Activated CD4-positive, alpha-beta T cell treated with anti-CD3 and anti-CD28 coated beads for 36 hours (primary cell): ENCODE results near the gene PDE4B. TPM values are rescaled to one million over a fixed set of nuclear protein-coding genes. Genes with fewer than 3 reads are reported as not detected.
A peak's percentile ranks its signal among the peaks of the same experiment; 100 is the strongest.

Experiments used
- ATAC-seq: fragments of 200-7000 bp; cut with Tn5 transposase; one replicate; pipeline ENCODE4 v1.10.0; 2021; ENCODE audit warnings: mild to moderate bottlenecking, moderate library complexity
- CTCF ChIA-PET: fragments of 350-600 bp; sonication (Branson Sonifier 250); formaldehyde crosslinking; loops from one replicate; lab custom pipeline; 2021; ENCODE audit warnings: antibody characterized with exemption; lab: Charles Lee
- POLR2A ChIA-PET: fragments of 350-600 bp; sonication (Branson Sonifier 250); formaldehyde crosslinking; loops from one replicate; lab custom pipeline; 2021; ENCODE audit warnings: antibody characterized with exemption, inconsistent platforms; lab: Charles Lee
- DNase-seq: peaks from one replicate; pipeline ENCODE4 v3.0.0-alpha.2; 2020
- H3K27ac Mint-ChIP-seq: one replicate; pipeline ENCODE4 v1.8.0; 2021; ENCODE audit warnings: mixed read lengths
- H3K27me3 Mint-ChIP-seq: one replicate; pipeline ENCODE4 v1.8.0; 2021; ENCODE audit warnings: mixed read lengths
- H3K36me3 Mint-ChIP-seq: one replicate; pipeline ENCODE4 v1.8.0; 2021; ENCODE audit warnings: low read depth, mixed read lengths
- H3K4me1 Mint-ChIP-seq: one replicate; pipeline ENCODE4 v1.8.0; 2021; ENCODE audit warnings: mixed read lengths
- H3K4me3 Mint-ChIP-seq: one replicate; pipeline ENCODE4 v1.8.0; 2021; ENCODE audit warnings: mild to moderate bottlenecking, moderate library complexity, mixed read lengths
- H3K9me3 Mint-ChIP-seq: one replicate; pipeline ENCODE4 v1.8.0; 2021; ENCODE audit warnings: low read depth, mixed read lengths
- intact Hi-C, 2 experiments: fragments of 100-400 bp; cut with DNase I in 1 of 2; cut with micrococcal nuclease in 1 of 2; formaldehyde crosslinking; loops; one replicate each; pipeline versions ENCODE4 v1.14.2 to v1.15.1; 2022 to 2024; cut with DNase I, micrococcal nuclease
- total RNA-seq, 2 experiments: library from RNA; stranded (reverse); gene quantifications; one replicate each; pipeline ENCODE4 v1.2.3, GENCODE V29; 2021

Gene PDE4B
- total RNA-seq, 2 experiments from 2014 or later, result 24.2 to 24.7 TPM

DNA sequence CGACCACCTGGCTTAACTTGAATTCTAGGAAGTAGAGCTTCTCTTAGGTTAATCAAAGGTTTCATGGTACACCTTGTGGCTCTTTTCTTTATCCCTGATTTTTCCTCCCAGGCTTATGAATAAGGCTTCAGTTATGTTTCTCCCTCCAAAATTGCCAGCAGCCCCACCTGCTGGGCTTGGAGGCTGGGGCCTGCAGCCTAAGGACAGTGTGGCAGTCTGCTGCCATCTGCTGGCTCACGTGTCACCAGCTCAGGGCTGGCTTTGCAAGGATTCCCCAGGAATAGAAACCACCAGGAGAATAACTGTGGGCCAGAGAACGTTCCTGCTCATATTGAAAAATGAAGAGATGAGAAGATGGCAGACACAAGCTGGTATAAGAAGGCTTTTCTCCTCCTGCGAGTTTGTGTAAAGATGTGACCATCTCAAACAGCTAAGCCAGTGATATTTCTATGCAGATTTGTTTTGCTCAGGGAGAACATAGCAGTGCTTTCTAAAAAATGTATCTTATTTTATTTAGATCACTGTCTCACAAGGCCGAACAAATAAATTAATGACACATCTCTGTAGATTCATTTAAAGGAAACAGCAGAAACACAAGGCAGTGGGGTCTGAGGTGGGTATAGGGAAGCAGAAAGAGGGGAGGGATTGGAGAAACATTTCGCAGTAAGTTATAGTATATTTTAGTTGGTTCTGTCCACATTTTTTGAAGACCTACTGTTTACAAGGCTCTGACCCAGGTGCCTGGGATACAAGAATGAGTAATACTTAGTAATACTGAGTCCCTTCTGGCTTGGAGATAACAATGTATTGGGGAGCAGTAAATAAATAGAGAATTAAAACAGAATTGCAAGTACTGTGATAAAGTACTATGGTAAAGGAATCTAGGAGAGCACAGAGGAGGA lies 450.2 kb downstream of the PDE4B start:
- intact Hi-C loops, result loop anchor here (1.0 to 10.0 kb wide), 14 partner anchors 12 to 848 kb away; partner anchors contain the start of genes LEPR (in 1 of the 2) and LEPROT (in 1 of the 2)
- Mint-ChIP-seq H3K36me3 (no peaks in the 10 kb centered on the region), H3K4me3 (no peak overlapping the region), H3K9me3 (no peaks in the 10 kb centered on the region), H3K27me3 (peaks cover 5% of the 10 kb centered on the region), H3K27ac (no peak overlapping the region), H3K4me1 (no peaks in the 10 kb centered on the region)
- ChIA-PET POLR2A (interaction anchor here (1.0 to 2.3 kb wide), 3 partner anchors 94 to 202 kb away, joined by 4 to 7 read pairs (median 7); no protein-coding TSS in a partner anchor), CTCF (interaction anchor here (0.6 to 21.5 kb wide), 65 partner anchors 8 to 544 kb away, joined by 3 to 359 read pairs (median 4); no protein-coding TSS in a partner anchor)
- peak; percentile 89 for DNase-seq
- ATAC-seq, result peak; percentile 41

DNA sequence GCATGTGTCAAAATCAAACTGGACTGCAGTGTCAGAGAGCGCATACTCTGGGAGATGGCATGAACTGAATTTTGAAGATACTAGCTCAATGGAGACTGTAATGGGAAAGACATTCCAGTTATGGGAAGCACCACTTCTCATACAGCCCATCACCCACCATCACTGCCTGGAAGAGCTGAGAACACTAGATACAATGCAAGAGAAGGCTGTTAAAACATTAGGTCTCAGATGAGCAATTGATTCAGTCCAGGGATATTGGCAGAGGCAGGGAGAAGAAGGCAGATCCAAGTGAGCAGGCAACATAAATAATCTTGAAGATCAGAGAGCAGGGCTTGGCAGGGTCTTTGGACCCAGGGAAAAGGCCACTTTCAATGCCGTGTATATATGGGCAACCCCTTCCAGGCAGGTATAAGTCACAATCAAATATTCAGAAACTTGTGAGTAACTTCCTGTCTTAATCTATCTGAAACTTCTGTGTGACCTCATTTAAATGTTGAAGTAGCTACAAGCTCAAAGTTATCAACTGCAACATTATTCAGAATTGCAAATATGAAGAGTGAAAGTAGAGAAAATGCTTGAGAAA lies 450.9 kb downstream of the PDE4B start:
- no peak overlapping the region for H3K4me3 Mint-ChIP-seq
- DNase-seq, result peak; percentile 54

DNA sequence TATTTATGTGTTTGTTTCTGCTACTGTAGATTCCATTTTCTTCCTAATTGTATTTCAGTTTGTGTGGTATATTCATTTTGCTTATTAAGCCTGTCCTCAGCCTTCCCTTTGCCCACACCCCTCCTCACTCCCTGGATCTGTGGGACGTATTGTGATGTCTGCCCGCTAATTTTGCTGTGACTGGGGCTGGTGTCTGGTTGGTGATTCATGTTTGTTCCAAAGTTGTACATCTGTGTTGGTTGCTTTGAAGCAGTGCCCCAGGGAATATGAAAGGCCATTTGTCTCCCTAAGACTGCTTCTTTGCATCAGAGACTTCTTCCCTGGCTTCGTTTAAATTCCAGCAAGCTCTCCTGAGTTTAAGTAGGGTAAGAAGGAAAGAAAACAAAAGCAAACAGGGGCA lies 451.7 kb downstream of the PDE4B start:
- POLR2A ChIA-PET, result interaction anchor here (0.7 to 2.1 kb wide), 3 partner anchors 32 to 432 kb away, joined by 3 to 7 read pairs (median 4); no protein-coding TSS in a partner anchor
- no peaks in the 10 kb centered on the region for H3K9me3 Mint-ChIP-seq
- no peak overlapping the region for H3K4me3 Mint-ChIP-seq
- no peaks in the 10 kb centered on the region for H3K36me3 Mint-ChIP-seq
- no peaks in the 10 kb centered on the region for H3K27me3 Mint-ChIP-seq
- DNase-seq (no peak), ATAC-seq (no peak)
- CTCF ChIA-PET, result interaction anchor here (0.9 to 21.5 kb wide), 22 partner anchors 8 to 288 kb away, joined by 3 to 359 read pairs (median 10); no protein-coding TSS in a partner anchor
- intact Hi-C loops, result loop anchor here (1.0 to 10.0 kb wide), 12 partner anchors 38 to 850 kb away; partner anchors contain the start of genes LEPR (in 1 of the 2) and LEPROT (in 1 of the 2)
- no peaks in the 10 kb centered on the region for H3K4me1 Mint-ChIP-seq
- H3K27ac Mint-ChIP-seq, result no peak overlapping the region

More for the DNA sequence above, 450.9 kb downstream of the PDE4B start:
- peak; percentile 71 for ATAC-seq
- H3K4me1 Mint-ChIP-seq, result no peaks in the 10 kb centered on the region
- H3K27me3 Mint-ChIP-seq, result no peaks in the 10 kb centered on the region
- ChIA-PET CTCF (interaction anchor here (0.5 to 21.5 kb wide), 36 partner anchors 9 to 431 kb away, joined by 3 to 359 read pairs (median 8); no protein-coding TSS in a partner anchor), POLR2A (interaction anchor here (0.7 to 2.3 kb wide), 5 partner anchors 33 to 432 kb away, joined by 3 to 7 read pairs (median 4); no protein-coding TSS in a partner anchor)
- no peaks in the 10 kb centered on the region for H3K36me3 Mint-ChIP-seq
- no peaks in the 10 kb centered on the region for H3K9me3 Mint-ChIP-seq
- intact Hi-C loops, result loop anchor here (1.0 to 10.0 kb wide), 17 partner anchors 12 to 849 kb away; partner anchors contain the start of genes LEPR (in 1 of the 2) and LEPROT (in 1 of the 2)
- H3K27ac Mint-ChIP-seq, result no peak overlapping the region

DNA sequence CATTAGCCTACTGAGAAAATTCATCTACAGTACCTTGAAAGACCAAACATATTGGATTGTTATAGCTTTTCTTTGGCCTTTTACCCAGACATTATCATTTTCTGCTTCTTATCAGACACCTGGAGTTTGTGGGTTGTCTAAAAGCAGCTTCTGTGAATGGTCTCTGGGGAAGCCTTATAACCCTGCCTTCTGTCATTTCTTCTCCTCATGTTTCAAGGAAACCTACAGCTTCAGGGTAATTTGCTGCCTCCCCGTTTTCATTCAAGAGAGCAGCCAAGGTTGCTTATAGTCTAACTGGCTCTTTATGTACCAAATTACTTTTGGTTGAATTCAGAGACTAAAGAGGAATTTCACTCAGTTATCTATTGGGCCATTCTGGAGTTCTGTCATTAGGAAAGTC lies 453.0 kb downstream of the PDE4B start:
- Mint-ChIP-seq H3K4me3 (no peak overlapping the region), H3K27me3 (no peaks in the 10 kb centered on the region), H3K27ac (peak overlapping the region; percentile 69), H3K9me3 (no peaks in the 10 kb centered on the region), H3K36me3 (no peaks in the 10 kb centered on the region), H3K4me1 (no peaks in the 10 kb centered on the region)
- intact Hi-C loops, result loop anchor here (2.0 to 10.0 kb wide), 3 partner anchors 87 to 851 kb away; no protein-coding TSS in a partner anchor
- CTCF ChIA-PET, result interaction anchor here (0.8 to 21.5 kb wide), 11 partner anchors 9 to 304 kb away, joined by 3 to 359 read pairs (median 14); no protein-coding TSS in a partner anchor
- no peak for ATAC-seq
- POLR2A ChIA-PET, result no interaction called here
- DNase-seq, result no peak

DNA sequence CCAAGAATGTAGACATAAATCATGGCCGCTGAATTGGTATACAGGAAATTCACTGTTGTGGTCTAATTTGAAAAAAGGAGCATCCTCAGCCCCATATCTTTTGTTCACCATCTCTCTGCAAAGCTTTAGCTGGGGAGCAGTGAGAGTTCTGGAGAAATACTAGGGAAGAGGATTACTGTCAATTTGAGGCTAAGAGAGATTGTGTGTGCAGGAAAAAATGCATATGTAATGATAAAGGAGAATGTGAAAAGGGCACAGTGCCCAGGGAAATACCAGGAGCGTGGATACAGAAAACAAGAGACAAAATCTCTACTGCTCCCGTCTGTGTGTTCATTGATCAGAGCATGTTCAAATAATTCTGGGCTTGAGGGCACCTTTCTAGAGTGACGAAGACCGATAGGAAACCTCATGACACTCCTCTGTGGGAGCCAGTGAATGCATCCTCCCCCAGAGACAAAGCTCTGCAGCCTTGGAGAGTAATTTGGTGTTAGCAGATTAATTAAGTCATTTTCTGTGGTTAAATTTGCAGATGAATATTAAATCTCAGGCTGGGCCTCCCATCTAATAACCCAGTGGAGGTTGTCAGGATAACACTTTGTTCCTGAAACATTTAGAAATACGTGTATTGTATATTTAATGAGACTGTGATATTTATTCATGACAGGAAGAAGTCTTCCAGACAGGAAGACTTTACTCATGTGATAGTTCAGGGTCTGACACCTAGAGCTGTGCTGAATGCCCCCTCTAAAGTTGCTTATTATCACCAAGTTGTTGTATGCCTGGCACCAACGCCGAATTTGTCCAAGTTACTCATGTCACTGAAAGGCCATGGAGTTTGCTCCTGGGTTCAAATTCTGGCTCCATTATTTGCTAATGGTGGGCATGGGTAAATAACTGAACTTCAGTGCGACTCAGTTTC lies 453.9 kb downstream of the PDE4B start:
- CTCF ChIA-PET, result interaction anchor here (0.6 to 21.5 kb wide), 20 partner anchors 8 to 1045 kb away, joined by 3 to 359 read pairs (median 4); no protein-coding TSS in a partner anchor
- ATAC-seq, result no peak
- POLR2A ChIA-PET, result interaction anchor here (0.9 to 1.7 kb wide), 7 partner anchors 12 to 198 kb away, joined by 3 to 6 read pairs (median 3); no protein-coding TSS in a partner anchor
- Mint-ChIP-seq H3K27ac (peak overlapping the region; percentile 91), H3K27me3 (no peaks in the 10 kb centered on the region), H3K36me3 (no peaks in the 10 kb centered on the region), H3K4me1 (peaks cover 3% of the 10 kb centered on the region), H3K9me3 (no peaks in the 10 kb centered on the region), H3K4me3 (no peak overlapping the region)
- DNase-seq, result peak; percentile 17
- intact Hi-C loops, result loop anchor here (1.0 to 10.0 kb wide), 12 partner anchors 10 to 852 kb away; no protein-coding TSS in a partner anchor

DNA sequence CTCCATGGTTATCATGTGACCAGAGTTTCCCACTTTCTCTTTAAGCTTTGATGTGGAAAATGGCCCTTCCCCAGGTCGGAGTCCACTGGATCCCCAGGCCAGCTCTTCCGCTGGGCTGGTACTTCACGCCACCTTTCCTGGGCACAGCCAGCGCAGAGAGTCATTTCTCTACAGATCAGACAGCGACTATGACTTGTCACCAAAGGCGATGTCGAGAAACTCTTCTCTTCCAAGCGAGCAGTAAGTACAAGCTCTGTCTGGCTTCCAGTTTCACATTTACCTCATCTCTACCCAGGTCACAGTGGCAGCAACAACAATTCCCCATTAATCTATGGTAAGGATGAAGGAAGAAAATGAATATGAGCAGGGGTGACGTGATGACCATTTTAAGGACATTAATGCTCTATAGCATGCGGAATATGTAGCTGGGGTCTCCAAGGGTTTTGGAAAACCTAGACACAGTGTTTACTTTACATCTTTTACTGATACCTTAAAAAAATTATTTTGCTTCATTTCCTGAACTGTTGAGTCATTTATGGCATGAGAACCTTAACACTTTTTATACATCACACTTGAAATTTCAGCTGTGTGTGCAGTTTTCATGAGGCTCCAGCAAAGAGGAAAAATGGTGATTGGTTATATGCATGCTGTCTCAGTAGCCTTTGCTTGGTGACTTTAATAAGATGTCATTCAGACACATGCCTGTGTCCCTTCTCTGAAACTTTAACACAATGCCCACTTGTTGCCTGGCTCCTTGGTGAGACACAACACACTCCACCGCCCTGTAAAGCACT lies 454.9 kb downstream of the PDE4B start:
- ATAC-seq (peak; percentile 75), DNase-seq (peak; percentile 73)
- intact Hi-C loops, result loop anchor here (1.0 to 10.0 kb wide), 12 partner anchors 9 to 853 kb away; no protein-coding TSS in a partner anchor
- H3K36me3 Mint-ChIP-seq, result no peaks in the 10 kb centered on the region
- H3K4me1 Mint-ChIP-seq, result peaks cover 4% of the 10 kb centered on the region
- peak overlapping the region; percentile 36 for H3K4me3 Mint-ChIP-seq
- H3K27me3 Mint-ChIP-seq, result no peaks in the 10 kb centered on the region
- no peaks in the 10 kb centered on the region for H3K9me3 Mint-ChIP-seq
- CTCF ChIA-PET, result interaction anchor here (0.6 to 21.5 kb wide), 21 partner anchors 10 to 1046 kb away, joined by 3 to 359 read pairs (median 4); no protein-coding TSS in a partner anchor
- POLR2A ChIA-PET, result interaction anchor here (0.9 to 1.7 kb wide), 8 partner anchors 11 to 199 kb away, joined by 3 to 6 read pairs (median 4); no protein-coding TSS in a partner anchor
- peak overlapping the region; percentile 91 for H3K27ac Mint-ChIP-seq

DNA sequence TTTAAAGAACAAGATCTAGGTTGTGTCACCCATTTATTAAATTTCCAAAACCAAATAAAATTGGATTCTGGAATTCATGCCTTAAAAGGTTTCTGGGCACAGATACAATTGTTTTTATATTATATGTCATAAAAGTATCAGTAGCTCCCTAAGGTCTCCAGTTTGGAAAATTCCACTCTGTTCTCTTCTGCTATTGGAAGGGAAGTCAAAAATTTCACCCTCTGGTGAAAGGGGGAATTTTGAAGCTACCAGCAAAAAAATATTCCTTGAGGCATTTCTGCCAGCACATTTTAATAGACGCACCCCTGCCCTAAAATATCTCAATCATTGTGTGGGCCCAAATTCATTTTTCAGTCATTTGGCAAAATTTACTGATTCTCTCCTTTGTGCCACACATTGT lies 455.6 kb downstream of the PDE4B start:
- DNase-seq, result no peak
- ChIA-PET POLR2A (interaction anchor here (1.0 to 1.7 kb wide), 3 partner anchors 10 to 198 kb away, joined by 3 to 6 read pairs (median 4); no protein-coding TSS in a partner anchor), CTCF (interaction anchor here (0.7 to 21.5 kb wide), 16 partner anchors 10 to 290 kb away, joined by 3 to 359 read pairs (median 4); no protein-coding TSS in a partner anchor)
- Mint-ChIP-seq H3K4me1 (peaks cover 4% of the 10 kb centered on the region), H3K27ac (peak overlapping the region; percentile 91), H3K9me3 (no peaks in the 10 kb centered on the region), H3K27me3 (no peaks in the 10 kb centered on the region), H3K36me3 (no peaks in the 10 kb centered on the region), H3K4me3 (no peak overlapping the region)
- intact Hi-C loops, result loop anchor here (10.0 kb wide), 2 partner anchors 377 to 853 kb away; no protein-coding TSS in a partner anchor
- ATAC-seq, result no peak

DNA sequence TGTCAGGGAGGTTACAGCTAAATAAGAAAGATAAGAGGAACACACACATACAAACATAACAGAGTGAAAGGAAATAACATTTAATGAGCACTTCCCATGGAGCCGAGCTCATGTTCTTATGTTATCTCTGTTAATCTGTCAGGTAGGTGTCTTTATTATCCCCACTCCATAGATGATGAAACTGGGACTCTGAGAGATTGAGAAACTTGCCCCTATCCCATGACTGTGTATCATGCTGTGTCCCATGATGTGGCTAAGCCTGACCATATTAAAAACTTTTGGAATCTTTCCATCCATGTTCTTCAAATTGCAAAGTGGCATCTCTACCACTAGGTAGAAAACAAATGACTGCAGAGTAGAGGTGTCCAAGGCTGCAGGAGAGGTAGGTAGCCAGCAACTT lies 456.1 kb downstream of the PDE4B start:
- no peaks in the 10 kb centered on the region for H3K36me3 Mint-ChIP-seq

DNA sequence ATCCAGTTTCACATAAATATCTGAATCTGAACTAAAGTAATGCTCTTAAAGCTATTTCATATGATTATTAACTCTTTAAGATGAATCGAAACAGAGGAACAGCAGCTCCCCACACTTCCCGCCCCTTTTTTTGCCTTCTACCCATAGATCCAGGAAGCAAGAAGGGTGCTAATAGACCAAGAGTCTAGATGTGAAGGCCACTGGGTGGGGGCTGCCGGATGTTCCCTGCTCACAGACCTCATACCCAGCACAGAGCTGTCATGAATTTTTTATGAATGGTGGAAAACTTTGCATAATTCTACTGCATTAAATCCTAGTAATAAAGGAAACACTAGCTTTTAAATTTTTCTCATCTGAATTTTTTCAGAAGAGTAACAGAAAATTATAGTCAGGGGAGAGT lies 457.4 kb downstream of the PDE4B start:
- H3K36me3 Mint-ChIP-seq, result no peaks in the 10 kb centered on the region
- CTCF ChIA-PET, result interaction anchor here (1.2 to 21.5 kb wide), 5 partner anchors 10 to 195 kb away, joined by 3 to 359 read pairs (median 3); no protein-coding TSS in a partner anchor
- DNase-seq (no peak), ATAC-seq (no peak)
- H3K4me1 Mint-ChIP-seq, result peaks cover 20% of the 10 kb centered on the region
- no peaks in the 10 kb centered on the region for H3K27me3 Mint-ChIP-seq
- H3K27ac Mint-ChIP-seq, result no peak overlapping the region
- no peaks in the 10 kb centered on the region for H3K9me3 Mint-ChIP-seq
- POLR2A ChIA-PET, result interaction anchor here (1.0 kb wide), 1 partner anchor 86 kb away, joined by 3 read pairs; no protein-coding TSS in a partner anchor
- intact Hi-C loops, result loop anchor here in 1 of 2 experiments (5.0 kb wide), 2 partner anchors 252 to 477 kb away; no protein-coding TSS in a partner anchor
- no peak overlapping the region for H3K4me3 Mint-ChIP-seq

More for the DNA sequence above, 456.1 kb downstream of the PDE4B start:
- no peaks in the 10 kb centered on the region for H3K9me3 Mint-ChIP-seq
- DNase-seq, result no peak
- ChIA-PET CTCF (interaction anchor here (0.7 to 21.5 kb wide), 12 partner anchors 9 to 202 kb away, joined by 3 to 359 read pairs (median 4); no protein-coding TSS in a partner anchor), POLR2A (no interaction called here)
- intact Hi-C loops, result loop anchor here (10.0 kb wide), 2 partner anchors 376 to 854 kb away; no protein-coding TSS in a partner anchor
- no peaks in the 10 kb centered on the region for H3K27me3 Mint-ChIP-seq
- H3K4me3 Mint-ChIP-seq, result no peak overlapping the region
- peaks cover 6% of the 10 kb centered on the region for H3K4me1 Mint-ChIP-seq
- peak overlapping the region; percentile 38 for H3K27ac Mint-ChIP-seq
- ATAC-seq, result no peak
